PC-3 (cell line): ENCODE data around the gene NTF3. TPM values are rescaled to one million over a fixed set of nuclear protein-coding genes. Genes with fewer than 3 reads are reported as not detected.

ENCODE experiments used
- ATAC-seq: fragments of 200-7000 bp; cut with Tn5 transposase; 2 replicates; pipeline ENCODE4 v1.9.1; 2020; ENCODE audit warnings: mild to moderate bottlenecking, moderate library complexity
- BruUV-seq: library from RNA; stranded (reverse); fragments of 400-500 nt; replicated peaks from 2 replicates; lab custom pipeline; 2021; lab: Mats Ljungman, UMichigan
- CTCF ChIA-PET: fragments of 300-600 bp; sonication (Branson Sonifier 250); formaldehyde crosslinking; loops from one replicate; lab custom pipeline; 2022; ENCODE audit warnings: antibody characterized with exemption; lab: Charles Lee
- POLR2A ChIA-PET: fragments of 300-600 bp; sonication (Branson Sonifier 250); formaldehyde crosslinking; loops from one replicate; lab custom pipeline; 2022; ENCODE audit warnings: antibody characterized with exemption; ENCODE audit not compliant: unreplicated experiment; lab: Charles Lee
- DNase-seq: peaks from one replicate; pipeline ENCODE4 v3.0.0-alpha.2; 2015
- H2AFZ ChIP-seq: fragments of 300-600 bp; sonication (generic); 2 replicates; pipeline ENCODE4 v1.6.0; 2016; ENCODE audit warnings: antibody characterized with exemption, low read length
- H3F3A ChIP-seq: fragments of 300-600 bp; sonication (generic); one replicate; pipeline ENCODE4 v1.6.0; 2017; ENCODE audit warnings: antibody characterized with exemption, low read length, control low read depth, mild to moderate bottlenecking; ENCODE audit not compliant: unreplicated experiment
- H3K27ac ChIP-seq: fragments of 300-600 bp; sonication (generic); 2 replicates; pipeline ENCODE4 v1.5.1; 2016; ENCODE audit warnings: mild to moderate bottlenecking, low read length
- H3K27me3 ChIP-seq: fragments of 300-600 bp; sonication (generic); 2 replicates; pipeline ENCODE4 v1.6.1; 2016; ENCODE audit warnings: low read length, mixed read lengths
- H3K36me3 ChIP-seq: fragments of 300-600 bp; sonication (generic); 2 replicates; pipeline ENCODE4 v1.6.1; 2016; ENCODE audit warnings: low read depth, mixed run types, low read length, mixed read lengths
- H3K4me1 ChIP-seq: fragments of 300-600 bp; sonication (generic); 2 replicates; pipeline ENCODE4 v1.5.1; 2016; ENCODE audit warnings: low read length; ENCODE audit not compliant: insufficient read depth
- H3K4me2 ChIP-seq: fragments of 300-600 bp; sonication (generic); 2 replicates; pipeline ENCODE4 v1.6.0; 2016; ENCODE audit warnings: low read length
- H3K4me3 ChIP-seq: fragments of 300-600 bp; sonication (generic); 2 replicates; pipeline ENCODE4 v1.5.1; 2016; ENCODE audit warnings: mild to moderate bottlenecking, low read length, mixed read lengths
- H3K79me2 ChIP-seq: fragments of 300-600 bp; sonication (generic); 2 replicates; pipeline ENCODE4 v1.6.1; 2017; ENCODE audit warnings: low read length, mixed read lengths
- H3K9ac ChIP-seq: fragments of 300-600 bp; sonication (generic); 2 replicates; pipeline ENCODE4 v1.6.0; 2016; ENCODE audit warnings: mild to moderate bottlenecking, low read length
- H3K9me2 ChIP-seq: fragments of 300-600 bp; sonication (generic); replicated peaks from 2 replicates; pipeline ENCODE4 v1.6.1; 2016; ENCODE audit warnings: mixed run types, low read length, mixed read lengths
- H3K9me3 ChIP-seq: fragments of 300-600 bp; sonication (generic); 2 replicates; pipeline ENCODE4 v1.6.1; 2016; ENCODE audit warnings: low read length, mixed read lengths
- H4K20me1 ChIP-seq: fragments of 300-600 bp; sonication (generic); 2 replicates; pipeline ENCODE4 v1.6.1; 2016; ENCODE audit warnings: low read length, mixed read lengths
- CTCF ChIP-seq: fragments of 300-600 bp; sonication (generic); conservative IDR thresholded peaks from 2 replicates; pipeline ENCODE4 v1.5.1; 2017; ENCODE audit warnings: antibody characterized with exemption, low read depth, mild to moderate bottlenecking, low read length
- EZH2 ChIP-seq: fragments of 300-600 bp; sonication (generic); IDR thresholded peaks from one replicate; pipeline ENCODE4 v1.6.1; 2017; ENCODE audit warnings: antibody characterized with exemption, mild to moderate bottlenecking, low read length; ENCODE audit not compliant: unreplicated experiment
- EZH2phosphoT487 ChIP-seq: fragments of 300-600 bp; sonication (generic); IDR thresholded peaks from 2 replicates; pipeline ENCODE4 v1.6.1; 2018; ENCODE audit warnings: mild to moderate bottlenecking, antibody characterized with exemption, low read length, borderline replicate concordance
- intact Hi-C: fragments of 100-400 bp; cut with micrococcal nuclease; formaldehyde crosslinking; loops from 2 replicates; pipeline ENCODE4 v1.9.0; 2023
- total RNA-seq: library from RNA; depleted of rRNA; stranded (reverse); fragments of >200 nt; gene quantifications from 2 replicates; pipeline ENCODE4 v1.2.3, GENCODE V29; 2014

Gene NTF3
- total RNA-seq, 1 experiment from 2014 or later = not detected

GRCh38 chr12:5390174-5390799 is 41.6 kb upstream of the NTF3 start:
- TF ChIP-seq EZH2phosphoT487 (no peak), CTCF (no peak), EZH2 (no peak)
- H3K4me1 ChIP-seq = peaks cover 5% of the 10 kb centered on the region
- no peak for ATAC-seq

GRCh38 chr12:5391653-5392052 is 40.3 kb upstream of the NTF3 start:
- DNase-seq (no peak), ATAC-seq (no peak)
- no peaks in the 10 kb centered on the region for H3K79me2 ChIP-seq
- H2AFZ ChIP-seq = no peak overlapping the region
- H3K4me2 ChIP-seq = no peak overlapping the region
- H3K9me3 ChIP-seq = no peaks in the 10 kb centered on the region
- TF ChIP-seq EZH2phosphoT487 (no peak), EZH2 (no peak), CTCF (no peak)
- H3K4me1 ChIP-seq = peaks cover 5% of the 10 kb centered on the region
- BruUV-seq = no TSS peak
- intact Hi-C loops = no loop called here
- H3K27me3 ChIP-seq = no peaks in the 10 kb centered on the region
- no peak overlapping the region for H3K27ac ChIP-seq
- no peak overlapping the region for H3K4me3 ChIP-seq
- H3K9ac ChIP-seq = no peak overlapping the region
- no peaks in the 10 kb centered on the region for H3K9me2 ChIP-seq
- CTCF ChIA-PET = no interaction called here
- POLR2A ChIA-PET = no interaction called here
- no peaks in the 10 kb centered on the region for H3K36me3 ChIP-seq
- no peaks in the 10 kb centered on the region for H4K20me1 ChIP-seq
- H3F3A ChIP-seq = no peaks in the 10 kb centered on the region

More at GRCh38 chr12:5390174-5390799, 41.6 kb upstream of the NTF3 start:
- Histone ChIP-seq H3K9ac (no peak overlapping the region), H2AFZ (no peak overlapping the region), H3K27me3 (no peaks in the 10 kb centered on the region), H3K4me3 (no peak overlapping the region), H3K9me3 (no peaks in the 10 kb centered on the region), H3K9me2 (no peaks in the 10 kb centered on the region), H3F3A (no peaks in the 10 kb centered on the region), H4K20me1 (no peaks in the 10 kb centered on the region), H3K4me2 (no peak overlapping the region), H3K27ac (no peak overlapping the region), H3K79me2 (no peaks in the 10 kb centered on the region), H3K36me3 (no peaks in the 10 kb centered on the region)
- ChIA-PET POLR2A (no interaction called here), CTCF (no interaction called here)
- BruUV-seq = no TSS peak
- intact Hi-C loops = no loop called here
- DNase-seq = no peak

GRCh38 chr12:5392961-5393360 is 38.9 kb upstream of the NTF3 start:
- Histone ChIP-seq H3K4me2 (no peak overlapping the region), H3K27ac (no peak overlapping the region), H3K79me2 (no peaks in the 10 kb centered on the region), H3K4me3 (no peak overlapping the region), H4K20me1 (no peaks in the 10 kb centered on the region), H3K9ac (no peak overlapping the region), H3K9me3 (no peaks in the 10 kb centered on the region), H3K9me2 (no peaks in the 10 kb centered on the region), H2AFZ (no peak overlapping the region), H3K36me3 (no peaks in the 10 kb centered on the region), H3K27me3 (no peaks in the 10 kb centered on the region), H3F3A (no peaks in the 10 kb centered on the region), H3K4me1 (peaks cover 5% of the 10 kb centered on the region)
- ChIA-PET CTCF (no interaction called here), POLR2A (no interaction called here)
- no peak for DNase-seq
- intact Hi-C loops = no loop called here
- ATAC-seq = no peak
- no peak for TF ChIP-seq CTCF
- no peak for TF ChIP-seq EZH2phosphoT487
- TF ChIP-seq EZH2 = no peak
- no TSS peak for BruUV-seq
